ENCODE results near the gene ITPR1. TPM values are rescaled to one million over a fixed set of nuclear protein-coding genes. Genes with fewer than 3 reads are reported as not detected.
A peak's percentile ranks its signal among the peaks of the same experiment; 100 is the strongest.

ITPR1 gene
- total RNA-seq, 4 donors from 2014 or later: 184 to 305 (median 218) TPM

GRCh38 chr3:4716706-4717362, 223.7 kb downstream of the ITPR1 start:
- Histone ChIP-seq H3K4me3 (no peak overlapping the region), H3K27ac (peak overlapping the region in 3 of 4 donors; percentile 71 to 81 (median 78)), H3K4me1 (peaks cover 11 to 66% (median 29%) of the 10 kb centered on the region in 3 donors), H3K27me3 (no peaks in the 10 kb centered on the region), H3K36me3 (peaks cover 0 to 48% of the 10 kb centered on the region in 2 donors), H3K9me3 (no peaks in the 10 kb centered on the region)
- 45 to 50% methylated on average over 10 to 12 of the region's 14 CpGs for WGBS, 2 donors (ENCODE audit: low coverage in 1 of 2)
- no peak for ATAC-seq
- no peak for TF ChIP-seq EP300 (IDR thresholded peaks at IDR 0.05)
- TF ChIP-seq POLR2A (IDR thresholded peaks at IDR 0.05): no peak
- no peak for TF ChIP-seq POLR2AphosphoS5 (IDR thresholded peaks at IDR 0.05)
- TF ChIP-seq CTCF (IDR thresholded peaks at IDR 0.05): no peak

- H3K27ac ChIP-seq: peak overlapping the region in 3 of 4 donors; percentile 71 to 81 (median 78)
- H3K4me3 ChIP-seq: no peak overlapping the region
- no peaks in the 10 kb centered on the region for H3K9me3 ChIP-seq
- peaks cover 9 to 66% (median 29%) of the 10 kb centered on the region in 3 donors for H3K4me1 ChIP-seq
- ATAC-seq: no peak
- WGBS, 2 donors (ENCODE audit: low coverage in 1 of 2): 56 to 76% methylated on average over 3 to 5 of the region's 5 CpGs
- TF ChIP-seq POLR2A (IDR thresholded peaks at IDR 0.05) (no peak), EP300 (IDR thresholded peaks at IDR 0.05) (no peak), POLR2AphosphoS5 (IDR thresholded peaks at IDR 0.05) (no peak), CTCF (IDR thresholded peaks at IDR 0.05) (no peak)
- peaks cover 0 to 43% of the 10 kb centered on the region in 2 donors for H3K36me3 ChIP-seq
- H3K27me3 ChIP-seq: no peaks in the 10 kb centered on the region
These were observed 224.2 kb downstream of the ITPR1 start for GRCh38 chr3:4717363-4717740.

- TF ChIP-seq EP300 (IDR thresholded peaks at IDR 0.05): no peak
- ATAC-seq: no peak
- H3K27ac ChIP-seq: peak overlapping the region; percentile 56 to 81 (median 74)
- 64 to 68% methylated on average over 4 of the region's 4 CpGs for WGBS, 2 donors (ENCODE audit: low coverage in 1 of 2)
- no peaks in the 10 kb centered on the region for H3K27me3 ChIP-seq
- H3K4me1 ChIP-seq: peaks cover 9 to 75% (median 29%) of the 10 kb centered on the region in 3 donors
- no peaks in the 10 kb centered on the region for H3K9me3 ChIP-seq
- peaks cover 0 to 34% of the 10 kb centered on the region in 2 donors for H3K36me3 ChIP-seq
- no peak overlapping the region for H3K4me3 ChIP-seq
These were observed 225.1 kb downstream of the ITPR1 start for GRCh38 chr3:4718179-4718736.

- WGBS, 2 donors (ENCODE audit: low coverage in 1 of 2): 31 to 43% methylated on average over 2 to 5 of the region's 8 CpGs
- H3K36me3 ChIP-seq: peaks cover 0 to 29% of the 10 kb centered on the region in 2 donors
- H3K27me3 ChIP-seq: no peaks in the 10 kb centered on the region
- TF ChIP-seq CTCF (IDR thresholded peaks at IDR 0.05) (no peak), POLR2AphosphoS5 (IDR thresholded peaks at IDR 0.05) (no peak), POLR2A (IDR thresholded peaks at IDR 0.05) (no peak), EP300 (IDR thresholded peaks at IDR 0.05) (no peak)
- no peak overlapping the region for H3K4me3 ChIP-seq
- no peak for ATAC-seq
- H3K9me3 ChIP-seq: no peaks in the 10 kb centered on the region
- H3K27ac ChIP-seq: peak overlapping the region; percentile 56 to 81 (median 74)
- H3K4me1 ChIP-seq: peaks cover 9 to 82% (median 29%) of the 10 kb centered on the region in 3 donors
These were observed 225.9 kb downstream of the ITPR1 start for GRCh38 chr3:4719046-4719501.

- Histone ChIP-seq H3K4me3 (no peak overlapping the region), H3K9me3 (no peaks in the 10 kb centered on the region), H3K27ac (peak overlapping the region; percentile 64 to 81 (median 74)), H3K4me1 (peaks cover 9 to 84% (median 29%) of the 10 kb centered on the region in 3 donors), H3K36me3 (peaks cover 0 to 29% of the 10 kb centered on the region in 2 donors), H3K27me3 (no peaks in the 10 kb centered on the region)
- no peak for TF ChIP-seq POLR2A (IDR thresholded peaks at IDR 0.05)
- peak in 3 of 4 experiments; percentile 60 to 63 (median 61) for TF ChIP-seq CTCF (IDR thresholded peaks at IDR 0.05)
- peak; percentile 93 for TF ChIP-seq POLR2AphosphoS5 (IDR thresholded peaks at IDR 0.05)
- no peak for TF ChIP-seq EP300 (IDR thresholded peaks at IDR 0.05)
- ATAC-seq: peak; percentile 87
- WGBS, 2 donors (ENCODE audit: low coverage in 1 of 2): 13 to 36% methylated on average over 3 to 12 of the region's 12 CpGs
These were observed 227.3 kb downstream of the ITPR1 start for GRCh38 chr3:4720316-4721075.

All from gastroesophageal sphincter (tissue), 4 donors.